ENCODE measurements around the gene LYZ. TPM values are rescaled to one million over a fixed set of nuclear protein-coding genes. Genes with fewer than 3 reads are reported as not detected.

The LYZ gene
- total RNA-seq, 4 donors from 2014 or later: 7.6 to 74.3 (median 32.6) TPM

DNA sequence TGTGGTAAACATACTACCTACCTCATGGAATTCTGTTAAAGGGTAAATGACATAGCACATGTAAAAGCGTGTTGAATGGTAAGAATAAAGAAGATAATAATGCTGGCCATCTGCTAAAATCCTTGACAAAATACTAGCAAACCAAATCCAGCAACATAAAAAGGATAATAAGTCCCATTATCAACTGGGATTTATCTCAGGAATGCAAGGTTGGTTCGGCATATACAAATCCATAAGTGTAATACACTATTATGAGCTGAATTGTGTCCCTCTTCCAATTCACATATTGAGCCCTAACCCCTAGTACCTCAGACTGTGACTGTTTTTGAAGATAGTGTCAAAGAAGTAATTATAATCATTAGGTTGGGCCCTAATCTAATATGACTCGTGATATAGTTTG is 48.8 kb downstream of the LYZ start:
- H3K4me3 ChIP-seq: no peak overlapping the region
- 88 to 97% methylated on average over 3 of the region's 3 CpGs for WGBS, 2 donors (ENCODE audit: low coverage in 1 of 2)
- no peak for ATAC-seq

DNA sequence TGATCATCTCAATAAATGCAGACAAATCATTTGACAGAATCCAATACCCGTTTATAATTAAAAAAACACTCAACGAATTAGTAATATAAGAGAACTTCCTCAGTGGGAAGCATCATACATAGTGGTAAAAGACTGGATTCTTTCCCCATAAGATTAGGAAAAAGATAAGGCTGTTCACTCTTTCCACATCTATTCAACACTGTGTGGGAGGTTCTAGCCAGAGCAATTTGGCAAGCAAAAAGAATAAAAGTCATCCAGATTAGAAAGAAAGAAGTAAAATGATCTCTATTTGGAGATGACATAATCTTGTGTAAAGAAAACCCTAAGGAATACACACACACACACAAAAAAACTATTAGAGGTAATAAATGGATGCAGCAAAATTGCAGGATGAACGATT is 49.8 kb downstream of the LYZ start:
- H3K4me1 ChIP-seq: no peaks in the 10 kb centered on the region
- 76 to 81% methylated on average over 3 of the region's 3 CpGs for WGBS, 2 donors (ENCODE audit: low coverage in 1 of 2)
- H3K27ac ChIP-seq: no peak overlapping the region
- no peak overlapping the region for H3K4me3 ChIP-seq
- ATAC-seq: no peak
- TF ChIP-seq EP300 (IDR thresholded peaks at IDR 0.05) (no peak), POLR2A (IDR thresholded peaks at IDR 0.05) (no peak), POLR2AphosphoS5 (IDR thresholded peaks at IDR 0.05) (no peak)
- TF ChIP-seq, protein P1, sequence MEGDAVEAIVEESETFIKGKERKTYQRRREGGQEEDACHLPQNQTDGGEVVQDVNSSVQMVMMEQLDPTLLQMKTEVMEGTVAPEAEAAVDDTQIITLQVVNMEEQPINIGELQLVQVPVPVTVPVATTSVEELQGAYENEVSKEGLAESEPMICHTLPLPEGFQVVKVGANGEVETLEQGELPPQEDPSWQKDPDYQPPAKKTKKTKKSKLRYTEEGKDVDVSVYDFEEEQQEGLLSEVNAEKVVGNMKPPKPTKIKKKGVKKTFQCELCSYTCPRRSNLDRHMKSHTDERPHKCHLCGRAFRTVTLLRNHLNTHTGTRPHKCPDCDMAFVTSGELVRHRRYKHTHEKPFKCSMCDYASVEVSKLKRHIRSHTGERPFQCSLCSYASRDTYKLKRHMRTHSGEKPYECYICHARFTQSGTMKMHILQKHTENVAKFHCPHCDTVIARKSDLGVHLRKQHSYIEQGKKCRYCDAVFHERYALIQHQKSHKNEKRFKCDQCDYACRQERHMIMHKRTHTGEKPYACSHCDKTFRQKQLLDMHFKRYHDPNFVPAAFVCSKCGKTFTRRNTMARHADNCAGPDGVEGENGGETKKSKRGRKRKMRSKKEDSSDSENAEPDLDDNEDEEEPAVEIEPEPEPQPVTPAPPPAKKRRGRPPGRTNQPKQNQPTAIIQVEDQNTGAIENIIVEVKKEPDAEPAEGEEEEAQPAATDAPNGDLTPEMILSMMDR (IDR thresholded peaks at IDR 0.05): no peak
- H3K9me3 ChIP-seq: no peaks in the 10 kb centered on the region
- peaks cover 0 to 4% of the 10 kb centered on the region in 2 donors for H3K36me3 ChIP-seq
- no peaks in the 10 kb centered on the region for H3K27me3 ChIP-seq

More for the DNA sequence above, 48.8 kb downstream of the LYZ start:
- H3K36me3 ChIP-seq: peaks cover 0 to 4% of the 10 kb centered on the region in 2 donors
- TF ChIP-seq POLR2AphosphoS5 (IDR thresholded peaks at IDR 0.05) (no peak), EP300 (IDR thresholded peaks at IDR 0.05) (no peak), POLR2A (IDR thresholded peaks at IDR 0.05) (no peak)
- TF ChIP-seq, protein P1 (IDR thresholded peaks at IDR 0.05): no peak
- H3K27ac ChIP-seq: no peak overlapping the region
- H3K4me1 ChIP-seq: no peaks in the 10 kb centered on the region
- H3K27me3 ChIP-seq: no peaks in the 10 kb centered on the region
- no peaks in the 10 kb centered on the region for H3K9me3 ChIP-seq

DNA sequence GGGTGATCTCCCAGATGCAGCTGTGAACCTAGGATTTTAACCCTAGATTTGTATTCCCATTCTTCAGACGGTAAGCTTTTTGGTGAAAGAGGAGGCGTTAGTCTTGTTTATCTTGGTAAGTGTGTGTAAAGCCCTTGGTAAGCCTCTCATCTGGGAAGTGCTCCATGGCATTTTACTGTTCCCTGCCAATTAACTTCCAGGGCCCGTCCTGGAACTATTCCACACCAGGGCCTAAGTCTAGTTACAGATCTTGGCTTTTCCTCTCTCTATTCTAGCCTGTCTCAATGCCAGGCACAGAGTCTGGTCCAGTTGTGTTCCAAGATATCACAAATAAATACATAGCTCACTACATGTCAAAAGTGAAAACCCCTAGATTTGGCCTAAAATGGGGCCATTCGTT is 53.8 kb downstream of the LYZ start:
- ATAC-seq: no peak
- TF ChIP-seq POLR2AphosphoS5 (IDR thresholded peaks at IDR 0.05) (no peak), EP300 (IDR thresholded peaks at IDR 0.05) (no peak), POLR2A (IDR thresholded peaks at IDR 0.05) (no peak)
- TF ChIP-seq, protein P1 (IDR thresholded peaks at IDR 0.05): no peak
- no peak overlapping the region for H3K4me3 ChIP-seq
- H3K36me3 ChIP-seq: peaks cover 0 to 4% of the 10 kb centered on the region in 2 donors
- H3K27me3 ChIP-seq: no peaks in the 10 kb centered on the region
- no peaks in the 10 kb centered on the region for H3K4me1 ChIP-seq
- H3K27ac ChIP-seq: no peak overlapping the region
- no peaks in the 10 kb centered on the region for H3K9me3 ChIP-seq
- WGBS, 2 donors (ENCODE audit: low coverage in 1 of 2): 54 to 86% methylated on average over 1 to 4 of the region's 4 CpGs

Small RNAs within 50 kb of the gene (small RNA-seq; reads per million reads assigned to genes)
- 0 reads per million in 4 donors for gene RN7SL804P

Other genes with a start within 250 kb of the LYZ start
- gene CPSF6, start 108.8 kb upstream of the LYZ start, total RNA-seq: 10 to 100 TPM; 25.8 to 41.1 (median 29.9) TPM
- 10 to 100 TPM in 3 of 4 donors, 1 to 10 TPM in 1; 9.6 to 48.7 (median 16.6) TPM for gene YEATS4, start 11.4 kb downstream of the LYZ start, total RNA-seq
- 10 to 100 TPM; 39.9 to 70.6 (median 59.1) TPM for gene FRS2, start 122.0 kb downstream of the LYZ start, total RNA-seq
- gene CCT2, start 237.1 kb downstream of the LYZ start, total RNA-seq: 100 to 1,000 TPM in 3 of 4 donors, 10 to 100 TPM in 1; 95.4 to 125 (median 110) TPM